NB4 (cell line): ENCODE data around the gene ICAM1.

Experiments
- CTCF ChIP-seq: IDR thresholded peaks from one replicate; pipeline ENCODE4 v1.5.1; 2012; ENCODE audit warnings: low read depth, low read length
- POLR2A ChIP-seq: IDR thresholded peaks from 2 replicates; pipeline ENCODE4 v1.6.1; 2011; ENCODE audit warnings: mild to moderate bottlenecking; ENCODE audit not compliant: insufficient read length; ENCODE audit errors: extremely low read depth

- no peak for TF ChIP-seq POLR2A
- no peak for TF ChIP-seq CTCF
Observed at GRCh38 chr19:10295847-10296591, 25.1 kb downstream of the ICAM1 start.
